HG03342 (cell line): ENCODE results near the gene PEX16.
A peak's percentile ranks its signal among the peaks of the same experiment; 100 is the strongest.

Source experiments
- ATAC-seq: cut with Tn5 transposase; IDR thresholded peaks from one replicate; pipeline ENCODE4 v1.9.1; 2021; ENCODE audit warnings: mild to moderate bottlenecking, moderate library complexity; ENCODE audit not compliant: unreplicated experiment

The PEX16 gene

GRCh38 chr11:45931739-45932138, 14.1 kb upstream of the PEX16 start:
- no peak for ATAC-seq

DNA sequence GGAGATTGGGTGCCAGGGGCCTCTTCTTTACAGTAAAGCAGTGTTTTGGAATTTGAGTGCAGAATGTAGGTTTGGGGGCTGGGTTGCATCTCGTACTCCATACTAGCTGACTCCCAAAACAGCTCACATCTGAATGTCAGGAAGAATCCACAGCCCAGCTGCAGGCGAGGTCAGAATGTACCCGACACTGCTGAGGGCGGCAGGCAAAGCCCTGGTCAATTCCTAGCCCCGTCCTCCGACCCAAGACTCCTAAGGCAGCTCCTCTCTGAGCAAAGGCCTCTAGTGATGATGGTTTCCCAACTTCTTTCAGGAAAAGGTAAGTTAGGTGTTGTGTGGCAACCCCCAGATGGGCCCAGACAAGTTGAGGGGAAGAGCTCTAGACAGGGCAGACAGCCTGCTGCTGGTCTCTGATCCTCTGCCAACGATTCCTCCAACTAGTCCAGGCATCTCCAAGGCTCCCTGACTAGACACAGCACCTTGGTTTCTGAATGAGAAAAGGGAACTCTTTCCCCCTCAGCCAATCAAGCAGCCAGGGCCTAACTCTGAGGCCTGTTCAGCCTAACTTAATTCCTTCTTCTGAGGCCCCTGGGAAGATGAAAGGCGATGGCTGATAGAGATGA, 13.4 kb upstream of the PEX16 start:
- no peak for ATAC-seq

DNA sequence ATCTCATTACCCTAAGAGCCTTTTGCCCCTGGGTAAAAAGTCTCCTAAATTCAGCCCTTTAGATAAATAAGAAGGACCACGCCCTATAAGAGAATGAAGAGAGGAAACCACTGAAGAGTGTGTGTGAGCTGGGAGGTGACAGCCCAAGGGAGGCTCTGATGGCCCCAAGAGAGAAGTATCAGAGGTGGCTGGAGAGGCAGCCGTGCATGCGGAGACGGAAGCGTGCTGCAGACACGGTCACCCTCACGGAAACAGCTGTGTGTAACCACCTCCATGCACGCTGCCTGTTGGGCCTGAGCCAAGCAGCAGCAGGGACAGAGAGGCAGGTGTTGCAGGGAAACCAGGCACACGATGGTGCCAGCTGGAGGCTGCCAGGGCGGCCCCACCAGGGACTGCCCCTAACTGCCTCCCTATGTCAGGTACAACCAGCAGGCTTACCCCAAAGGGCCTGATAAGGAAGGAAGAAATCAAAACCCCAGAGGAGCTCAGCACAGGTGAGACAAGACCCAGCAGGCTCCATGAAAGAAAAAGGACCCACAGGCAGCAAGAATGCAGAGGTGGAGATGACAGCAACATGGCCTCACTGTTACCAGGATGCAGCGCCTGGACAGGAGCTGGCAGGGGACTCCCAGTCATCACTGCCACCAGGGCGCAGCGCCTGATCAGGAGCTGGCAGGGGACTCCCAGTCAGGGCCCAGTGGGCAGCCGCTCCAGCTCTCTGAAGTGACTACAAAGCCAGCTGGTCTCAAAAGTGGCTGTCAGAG, 12.5 kb upstream of the PEX16 start:
- peak; percentile 92 for ATAC-seq

DNA sequence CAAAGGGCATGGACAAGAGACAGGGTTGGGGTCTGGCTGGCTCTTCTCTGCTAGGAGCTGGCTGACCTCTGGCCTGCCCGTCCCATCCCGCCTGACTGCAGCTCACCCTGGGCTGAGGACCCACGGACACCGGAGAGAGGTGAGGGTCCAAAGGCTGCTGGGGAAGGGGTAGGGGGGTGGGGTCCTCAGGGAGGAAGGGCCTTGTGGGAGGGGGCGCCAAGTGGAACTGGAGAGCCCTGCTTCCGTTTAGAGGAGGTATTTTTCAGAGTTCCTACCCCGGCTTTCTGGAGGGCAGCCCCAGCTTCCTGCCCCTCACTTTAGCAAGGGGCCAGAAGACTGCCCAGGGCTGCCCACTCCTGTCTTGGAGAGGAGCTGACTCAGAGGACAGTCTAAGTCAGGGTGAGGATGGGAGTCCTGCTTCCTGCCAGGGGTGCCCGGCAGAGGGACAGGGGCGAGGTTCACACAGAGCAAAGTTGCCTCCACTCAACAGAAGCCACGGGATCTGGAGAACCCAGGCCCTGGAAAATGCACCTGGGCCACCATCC, 11.9 kb upstream of the PEX16 start:
- ATAC-seq = peak; percentile 2

DNA sequence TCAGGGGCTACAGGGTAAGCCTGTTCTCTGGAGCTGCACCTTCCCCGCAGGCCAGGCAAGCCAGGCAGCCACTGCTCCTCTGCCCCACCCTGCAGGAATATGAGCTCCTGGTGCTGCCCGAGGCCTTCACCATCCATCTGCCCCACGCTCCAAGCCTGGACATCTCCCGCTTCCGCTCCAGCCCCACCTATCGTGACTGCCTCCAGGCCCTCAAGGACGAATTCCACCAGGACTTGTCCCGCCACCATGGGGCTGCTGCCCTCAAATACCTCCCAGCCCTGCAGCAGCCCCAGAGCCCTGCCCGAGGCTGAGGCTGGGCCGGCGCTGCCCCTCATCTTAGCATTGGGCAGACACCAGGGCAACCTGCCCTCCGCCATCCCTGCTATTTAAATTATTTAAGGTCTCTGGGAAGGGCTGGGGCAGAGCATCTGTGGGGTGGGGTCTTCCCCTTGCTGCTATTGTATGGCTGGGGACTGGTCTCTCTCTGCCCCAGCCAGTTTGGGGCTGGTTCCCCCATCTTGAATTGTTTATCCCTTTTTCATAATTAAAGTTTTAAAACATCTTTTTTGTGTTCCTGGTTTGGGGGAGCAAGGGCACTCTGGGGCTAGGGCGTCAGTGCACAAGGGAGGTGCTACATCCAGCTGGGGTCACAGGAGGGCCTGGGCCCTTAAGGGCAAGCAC, 11.0 kb upstream of the PEX16 start:
- no peak for ATAC-seq

DNA sequence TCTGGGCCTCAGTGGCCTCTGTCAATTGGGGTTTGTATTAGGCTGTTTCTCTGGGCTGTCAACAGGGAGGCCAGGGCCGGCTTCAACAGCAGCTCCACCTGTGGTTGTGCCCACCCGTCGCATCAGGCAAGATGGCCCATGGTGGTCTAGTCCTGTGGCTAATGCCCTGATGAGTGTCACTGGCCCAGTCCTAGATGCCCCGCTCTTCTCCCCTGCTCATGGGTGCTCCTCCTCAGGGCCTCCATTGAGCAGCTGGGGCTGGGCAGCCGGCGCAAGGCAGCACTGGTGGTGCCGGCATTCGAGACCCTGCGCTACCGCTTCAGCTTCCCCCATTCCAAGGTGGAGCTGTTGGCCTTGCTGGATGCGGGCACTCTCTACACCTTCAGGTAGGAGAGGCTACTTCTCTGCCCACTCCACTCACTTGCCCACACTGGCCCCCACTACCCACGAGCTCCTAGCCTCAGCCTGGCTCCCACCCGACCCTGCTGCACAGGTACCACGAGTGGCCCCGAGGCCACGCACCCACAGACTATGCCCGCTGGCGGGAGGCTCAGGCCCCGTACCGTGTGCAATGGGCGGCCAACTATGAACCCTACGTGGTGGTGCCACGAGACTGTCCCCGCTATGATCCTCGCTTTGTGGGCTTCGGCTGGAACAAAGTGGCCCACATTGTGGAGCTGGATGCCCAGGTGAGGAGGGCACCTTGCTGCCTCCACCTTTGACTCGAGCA, 10.2 kb upstream of the PEX16 start:
- no peak for ATAC-seq

GRCh38 chr11:45927332-45927683, 9.6 kb upstream of the PEX16 start:
- no peak for ATAC-seq

DNA sequence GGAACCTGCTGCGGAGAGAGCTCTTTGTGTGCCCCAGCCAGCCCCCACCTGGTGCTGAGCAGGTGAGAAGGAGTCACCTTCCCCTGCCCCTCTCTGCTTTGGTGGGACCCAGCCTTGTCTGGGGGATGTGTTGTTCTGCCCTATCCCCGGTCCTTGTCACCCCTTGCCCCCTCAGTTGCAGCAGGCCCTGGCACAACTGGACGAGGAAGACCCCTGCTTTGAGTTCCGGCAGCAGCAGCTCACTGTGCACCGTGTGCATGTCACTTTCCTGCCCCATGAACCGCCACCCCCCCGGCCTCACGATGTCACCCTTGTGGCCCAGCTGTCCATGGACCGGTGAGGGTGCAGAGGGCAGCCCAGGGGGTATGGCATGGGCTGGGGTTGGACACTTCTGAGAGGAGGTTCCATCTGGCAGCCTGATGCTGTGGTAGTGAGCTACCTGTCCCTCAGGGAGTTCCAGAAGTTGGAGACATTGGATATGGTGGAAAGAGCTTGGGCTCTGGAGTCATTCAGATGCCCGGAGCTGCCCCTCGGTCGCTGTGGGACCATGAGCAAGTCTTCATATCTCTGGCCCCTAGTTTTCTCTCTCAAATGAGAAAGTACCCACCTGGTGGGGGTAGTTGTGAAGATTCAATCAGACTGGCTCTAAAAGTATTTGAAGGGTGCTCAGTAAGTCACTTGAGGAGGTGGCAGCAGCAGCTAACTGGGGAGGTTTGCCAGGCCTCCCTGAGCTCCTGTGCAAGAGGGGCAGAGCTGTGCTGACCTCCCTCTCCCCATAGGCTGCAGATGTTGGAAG, 9.1 kb upstream of the PEX16 start:
- ATAC-seq = no peak

- ATAC-seq = no peak
Observed at GRCh38 chr11:45926001-45926401, 8.3 kb upstream of the PEX16 start.

DNA sequence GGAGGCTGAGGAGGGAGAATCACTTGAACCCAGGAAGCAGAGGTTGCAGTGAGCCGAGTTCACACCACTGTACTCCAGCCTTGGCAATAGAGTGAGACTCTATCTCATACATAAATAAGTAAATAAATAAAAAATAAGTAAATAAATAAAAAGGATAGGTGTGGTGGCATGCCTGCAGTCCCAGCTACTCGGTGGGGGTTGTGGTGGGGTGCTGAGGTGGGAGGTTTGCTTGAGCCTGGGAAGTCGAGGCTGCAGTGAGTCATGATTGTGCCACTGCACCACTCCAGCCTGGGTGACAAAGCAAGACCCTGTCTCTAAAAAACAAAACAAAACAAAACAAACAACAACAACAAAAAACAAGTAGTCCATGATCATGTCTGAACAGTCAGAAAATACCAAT, 7.9 kb upstream of the PEX16 start:
- ATAC-seq = no peak

DNA sequence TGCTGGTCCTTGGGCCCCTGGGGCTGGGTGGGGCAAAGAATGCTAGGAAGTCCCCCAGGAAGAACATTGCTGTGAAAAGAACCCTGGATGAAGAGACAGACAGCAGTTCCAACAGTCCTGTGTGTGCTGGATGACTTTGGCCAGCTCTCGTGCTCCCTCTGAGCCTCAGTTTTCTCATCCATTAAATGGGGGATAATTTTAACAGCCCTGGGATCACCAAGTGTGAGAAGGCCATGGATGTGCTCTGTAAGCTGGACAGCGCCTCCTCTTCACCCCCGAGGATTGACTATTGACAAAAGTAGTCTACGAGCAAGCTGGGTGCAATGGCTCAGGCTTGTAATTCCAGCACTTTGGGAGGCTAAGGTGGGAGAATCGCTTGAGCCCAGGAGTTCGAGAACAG, 7.2 kb upstream of the PEX16 start:
- no peak for ATAC-seq

DNA sequence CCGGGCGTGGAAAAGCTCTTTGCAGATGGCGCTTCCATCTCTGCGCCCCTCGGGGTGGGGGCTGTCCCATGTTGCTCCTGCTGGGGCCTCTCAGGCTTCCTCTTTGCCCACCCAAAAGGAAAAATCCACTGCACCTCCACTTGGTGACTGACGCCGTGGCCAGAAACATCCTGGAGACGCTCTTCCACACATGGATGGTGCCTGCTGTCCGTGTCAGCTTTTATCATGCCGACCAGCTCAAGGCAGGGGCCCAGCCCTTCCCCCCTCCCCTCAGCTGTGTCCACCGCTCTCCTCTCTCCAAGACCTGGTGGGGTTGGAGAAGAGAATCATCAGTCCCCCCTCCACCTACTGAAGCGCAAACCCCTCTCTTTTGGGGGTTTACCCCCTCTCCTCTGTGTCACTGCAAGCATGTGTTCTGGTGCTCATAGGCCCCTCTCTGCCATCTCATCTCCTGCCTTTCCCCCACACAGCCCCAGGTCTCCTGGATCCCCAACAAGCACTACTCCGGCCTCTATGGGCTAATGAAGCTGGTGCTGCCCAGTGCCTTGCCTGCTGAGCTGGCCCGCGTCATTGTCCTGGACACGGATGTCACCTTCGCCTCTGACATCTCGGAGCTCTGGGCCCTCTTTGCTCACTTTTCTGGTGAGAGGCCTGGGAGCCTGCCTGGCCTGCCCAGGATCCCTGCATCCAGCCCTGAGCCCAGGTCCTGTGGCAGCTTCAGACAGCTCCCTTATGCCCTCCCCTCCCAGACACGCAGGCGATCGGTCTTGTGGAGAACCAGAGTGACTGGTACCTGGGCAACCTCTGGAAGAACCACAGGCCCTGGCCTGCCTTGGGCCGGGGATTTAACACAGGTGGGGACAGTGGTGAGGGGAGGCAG, 6.6 kb upstream of the PEX16 start:
- no peak for ATAC-seq

DNA sequence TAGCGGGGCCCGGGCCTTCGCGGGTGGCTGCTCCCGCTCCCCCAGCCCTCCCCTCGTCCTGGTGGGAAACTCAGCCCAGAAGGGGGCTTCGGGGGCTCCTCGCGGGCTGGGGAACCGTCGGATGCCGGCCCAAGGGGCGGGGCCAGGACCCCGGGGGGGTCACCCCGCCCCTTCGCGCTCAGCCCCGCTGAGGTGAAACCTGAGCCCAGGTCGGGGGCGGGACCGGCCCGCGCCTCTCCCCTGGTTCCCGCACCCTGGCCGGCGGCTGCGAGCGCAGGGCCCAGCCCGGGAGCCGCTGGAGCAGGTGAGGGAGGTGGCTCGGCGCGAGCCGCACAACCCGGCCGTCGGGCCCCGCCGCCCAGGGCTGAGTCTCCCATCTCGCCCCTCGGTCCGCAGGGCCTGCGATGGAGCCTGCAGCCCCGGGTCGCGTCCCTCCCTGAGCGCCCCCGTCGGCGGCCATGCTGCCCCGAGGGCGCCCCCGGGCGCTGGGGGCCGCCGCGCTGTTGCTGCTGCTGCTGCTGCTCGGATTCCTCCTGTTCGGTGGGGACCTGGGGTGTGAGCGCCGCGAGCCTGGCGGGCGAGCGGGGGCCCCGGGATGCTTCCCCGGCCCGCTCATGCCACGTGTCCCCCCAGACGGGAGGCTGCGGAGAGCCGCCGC, 4.9 kb upstream of the PEX16 start, which contains the start of gene LARGE2:
TSS of gene LARGE2 (plus strand) at position 232 of the 658 bp plus-strand sequence. CDS start at position 459, 227 bp downstream.
- ATAC-seq = no peak

DNA sequence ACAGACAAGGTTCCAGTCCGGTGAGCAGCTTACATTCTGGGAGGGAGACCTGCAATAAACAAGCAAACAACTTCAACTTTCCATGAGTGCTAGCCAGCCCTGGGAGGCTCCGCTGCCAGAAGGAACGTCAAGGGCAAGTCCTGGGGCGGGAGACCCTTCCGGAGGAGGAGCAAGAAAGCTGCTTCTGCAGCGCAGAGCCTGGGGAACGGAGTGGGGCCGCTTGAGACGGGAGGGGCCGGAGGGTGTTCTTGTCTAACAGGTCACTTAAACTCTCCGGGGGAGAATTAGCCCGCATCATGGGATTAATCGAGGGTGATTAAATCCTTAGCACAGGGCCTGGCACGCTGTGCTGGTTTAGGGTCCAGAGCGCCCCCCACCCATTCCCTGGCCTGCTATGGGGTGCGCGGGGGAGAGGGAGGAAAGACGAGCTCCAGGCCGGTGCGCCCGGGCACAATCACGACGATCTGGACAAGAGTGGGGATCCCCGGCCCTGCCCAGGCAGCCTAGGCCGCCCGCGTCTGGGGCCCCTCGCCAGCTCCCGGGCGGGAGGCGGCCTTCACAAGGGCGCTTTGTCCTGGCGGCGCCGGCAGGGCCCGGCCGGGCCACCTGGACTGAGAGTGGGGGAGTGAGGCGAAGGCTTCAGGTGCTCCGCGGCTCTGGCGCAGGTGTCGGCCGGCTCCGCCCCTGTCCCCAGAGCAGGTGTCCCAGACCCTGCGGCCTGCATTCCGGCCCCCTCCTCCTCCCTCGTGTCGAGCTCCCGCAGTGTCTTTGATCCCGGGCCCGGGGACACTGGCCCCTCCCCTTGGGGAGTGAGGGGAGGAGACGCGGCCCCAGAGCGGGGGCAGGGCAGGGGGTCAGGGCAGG, 4.1 kb upstream of the PEX16 start:
- no peak for ATAC-seq

- ATAC-seq = no peak
Observed at GRCh38 chr11:45920531-45921477, 3.1 kb upstream of the PEX16 start.

GRCh38 chr11:45919806-45920530, 2.3 kb upstream of the PEX16 start:
- ATAC-seq = no peak
